HG03342 (cell line): ENCODE results near the gene ITPK1.
"Not testable (repeated sequence)": the region's sequence is repeated elsewhere in the genome, so short reads cannot be mapped to it uniquely, and the experiment has no call there.

ENCODE experiments used
- ATAC-seq: cut with Tn5 transposase; IDR thresholded peaks from one replicate; pipeline ENCODE4 v1.9.1; 2021; ENCODE audit warnings: mild to moderate bottlenecking, moderate library complexity; ENCODE audit not compliant: unreplicated experiment

The ITPK1 gene

DNA sequence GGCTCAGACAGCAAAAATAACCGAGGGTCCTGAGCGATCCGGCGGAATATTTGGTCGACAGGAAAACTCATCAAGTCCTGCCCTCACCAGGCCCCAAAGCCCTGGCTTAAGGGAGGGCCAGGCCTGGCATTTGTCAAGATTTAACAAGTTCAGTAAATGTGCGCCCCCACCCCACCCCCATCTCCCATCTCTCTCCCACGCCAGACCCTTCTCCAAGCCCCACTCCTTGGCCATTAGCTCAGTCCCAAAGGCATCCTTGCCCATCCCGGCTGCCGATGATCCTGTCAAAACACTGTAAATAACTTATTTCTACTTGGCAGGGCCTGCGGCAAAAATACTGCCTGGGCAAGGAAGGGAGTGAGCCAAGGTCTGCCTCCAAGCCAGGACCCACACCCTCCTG lies 52.8 kb downstream of the ITPK1 start:
- ATAC-seq = no peak

DNA sequence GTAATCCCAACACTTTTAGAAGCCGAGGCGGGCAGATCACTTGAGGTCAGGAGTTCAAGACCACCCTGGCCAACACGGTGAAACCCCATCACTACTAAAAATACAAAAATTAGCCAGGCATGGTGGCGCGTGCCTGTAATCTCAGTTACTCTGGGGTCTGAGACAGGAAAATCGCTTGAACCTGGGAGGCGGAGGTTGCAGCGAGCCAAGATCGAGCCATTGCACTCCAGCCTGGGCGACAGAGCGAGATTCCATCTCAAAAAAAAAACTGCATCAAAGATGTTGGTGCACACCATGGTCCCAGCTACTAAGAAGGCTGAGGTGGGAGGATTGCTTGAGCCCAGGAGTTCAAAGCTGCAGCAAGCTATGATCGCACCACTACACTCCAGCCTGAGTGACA lies 53.7 kb downstream of the ITPK1 start:
- not testable (repeated sequence) for ATAC-seq

DNA sequence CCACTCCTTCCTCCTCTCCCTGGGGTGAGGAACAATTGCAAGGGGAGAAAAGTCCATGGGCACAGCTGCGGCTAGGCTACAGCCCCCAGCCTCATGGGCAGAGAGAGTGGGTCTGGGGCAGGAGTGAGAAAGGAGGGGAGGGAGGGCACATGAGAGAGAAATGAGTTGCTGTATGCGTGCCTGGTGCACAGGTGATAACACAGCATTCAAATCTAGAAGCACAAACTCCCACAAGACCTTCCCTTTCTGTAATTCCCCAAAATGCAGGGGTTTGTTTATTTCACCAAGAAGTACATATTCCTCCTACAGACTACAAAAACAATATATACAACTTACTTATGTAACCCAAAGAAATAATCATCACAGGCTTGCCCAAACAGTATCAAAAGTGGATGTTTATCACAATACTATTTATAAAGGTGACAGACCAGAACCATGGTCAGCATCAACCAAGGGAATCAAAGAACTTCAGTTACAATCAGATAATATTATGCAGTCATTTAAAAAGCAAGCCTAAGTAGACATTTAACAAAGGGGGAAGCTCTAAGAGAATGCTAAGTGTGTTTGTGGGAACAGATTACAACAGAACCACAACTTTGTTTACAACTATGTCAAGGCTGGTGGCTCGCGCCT lies 54.2 kb downstream of the ITPK1 start:
- no peak for ATAC-seq

DNA sequence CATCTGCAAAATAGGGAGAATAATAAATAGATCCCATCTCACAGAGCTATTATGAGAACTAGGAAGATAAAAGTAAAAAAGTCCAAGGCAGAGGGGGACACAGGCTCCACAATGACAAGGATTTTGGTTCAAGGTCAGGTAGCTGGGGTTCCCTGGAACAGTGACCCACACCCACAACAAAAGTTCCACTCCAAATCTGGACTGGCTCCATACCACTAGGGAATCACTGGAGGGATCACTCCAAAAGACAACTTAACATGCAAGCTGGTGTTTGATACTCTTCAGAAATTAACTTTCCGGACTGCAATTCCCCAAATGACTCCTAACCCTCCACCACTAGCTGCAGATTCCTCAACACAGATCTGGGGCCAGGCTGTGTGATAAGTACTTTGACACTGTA lies 54.9 kb downstream of the ITPK1 start:
- ATAC-seq = no peak

DNA sequence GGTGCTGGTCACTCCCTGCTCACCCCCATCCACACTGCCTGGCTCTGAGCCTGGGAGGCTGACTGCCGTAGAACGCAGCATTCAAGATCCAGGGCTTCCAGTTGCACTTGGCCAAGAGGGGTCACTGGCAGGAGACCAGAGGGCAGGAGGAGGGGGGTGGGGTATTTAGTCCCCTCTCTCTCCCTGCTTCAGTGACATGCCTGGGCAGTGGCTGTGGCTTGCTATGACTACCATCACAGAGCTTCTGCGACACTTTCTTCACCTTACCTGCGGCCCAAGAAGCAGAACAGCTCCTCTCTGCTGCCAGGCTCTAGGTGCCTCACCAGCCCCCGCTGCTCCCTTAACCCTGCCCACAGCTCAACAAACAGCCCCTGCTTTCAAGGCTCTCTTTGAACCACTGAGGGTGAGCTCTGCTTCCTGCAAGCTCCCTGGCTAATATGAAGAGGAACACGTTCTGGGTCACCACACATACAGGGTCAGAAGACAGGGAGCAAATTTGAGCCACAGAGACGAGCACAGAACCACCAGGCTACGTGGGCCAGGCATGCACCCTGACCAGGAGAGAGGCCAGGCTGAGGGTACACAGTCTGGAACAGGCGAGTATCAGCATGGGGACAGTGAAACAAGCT lies 55.7 kb downstream of the ITPK1 start:
- ATAC-seq = no peak

DNA sequence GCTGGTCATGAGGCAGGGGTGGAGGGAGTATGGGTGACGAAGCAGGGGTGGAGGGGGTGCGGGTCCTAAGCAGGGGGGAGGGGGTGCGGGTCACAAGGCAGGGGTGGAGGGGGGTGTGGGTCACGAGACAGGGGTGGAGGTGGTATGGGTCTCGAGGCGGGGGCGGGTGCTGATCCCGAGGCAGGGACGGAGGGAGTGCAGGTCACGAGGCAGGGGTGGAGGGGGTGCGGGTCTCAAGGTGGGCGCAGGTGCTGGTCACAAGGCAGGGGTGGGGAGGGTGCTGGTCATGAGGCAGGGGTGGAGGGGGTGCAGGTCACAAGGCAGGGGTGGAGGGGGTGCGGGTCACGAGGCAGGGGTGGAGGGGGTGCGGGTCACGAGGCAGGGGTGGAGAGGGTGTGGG lies 56.5 kb downstream of the ITPK1 start:
- ATAC-seq = no peak

DNA sequence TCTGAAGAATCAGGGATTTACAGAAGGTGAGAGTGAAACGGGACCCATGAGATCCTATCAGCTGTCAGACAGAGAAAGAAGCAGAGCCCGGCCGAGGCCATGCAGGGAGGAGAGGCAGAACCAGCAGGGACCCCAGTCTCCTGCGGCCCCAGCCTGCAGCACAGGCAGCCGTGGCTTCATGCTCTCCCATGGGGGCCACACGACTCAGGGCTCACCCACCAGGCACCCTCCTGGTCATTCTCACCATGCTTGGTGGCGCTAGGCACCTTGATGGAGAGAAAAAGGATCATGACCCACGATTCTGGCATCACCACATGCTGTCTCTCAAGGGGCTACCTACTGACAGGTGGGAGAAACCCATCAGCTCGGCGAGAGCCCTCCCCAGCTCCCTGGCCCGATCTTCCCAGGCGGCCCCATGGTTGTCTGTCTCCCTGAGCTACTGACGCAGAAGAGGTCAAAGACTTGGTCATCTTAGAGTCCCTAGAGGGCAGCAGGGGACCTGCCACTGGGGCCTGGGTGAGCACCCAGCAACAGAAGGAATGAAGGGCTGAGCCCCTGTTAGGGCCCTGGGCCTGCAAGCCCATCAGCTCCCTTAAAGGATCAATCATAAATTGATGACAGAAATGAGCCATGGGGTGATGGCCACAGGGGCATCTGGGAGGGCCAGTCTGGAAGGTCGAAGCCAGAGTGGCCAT lies 58.0 kb downstream of the ITPK1 start:
- no peak for ATAC-seq

DNA sequence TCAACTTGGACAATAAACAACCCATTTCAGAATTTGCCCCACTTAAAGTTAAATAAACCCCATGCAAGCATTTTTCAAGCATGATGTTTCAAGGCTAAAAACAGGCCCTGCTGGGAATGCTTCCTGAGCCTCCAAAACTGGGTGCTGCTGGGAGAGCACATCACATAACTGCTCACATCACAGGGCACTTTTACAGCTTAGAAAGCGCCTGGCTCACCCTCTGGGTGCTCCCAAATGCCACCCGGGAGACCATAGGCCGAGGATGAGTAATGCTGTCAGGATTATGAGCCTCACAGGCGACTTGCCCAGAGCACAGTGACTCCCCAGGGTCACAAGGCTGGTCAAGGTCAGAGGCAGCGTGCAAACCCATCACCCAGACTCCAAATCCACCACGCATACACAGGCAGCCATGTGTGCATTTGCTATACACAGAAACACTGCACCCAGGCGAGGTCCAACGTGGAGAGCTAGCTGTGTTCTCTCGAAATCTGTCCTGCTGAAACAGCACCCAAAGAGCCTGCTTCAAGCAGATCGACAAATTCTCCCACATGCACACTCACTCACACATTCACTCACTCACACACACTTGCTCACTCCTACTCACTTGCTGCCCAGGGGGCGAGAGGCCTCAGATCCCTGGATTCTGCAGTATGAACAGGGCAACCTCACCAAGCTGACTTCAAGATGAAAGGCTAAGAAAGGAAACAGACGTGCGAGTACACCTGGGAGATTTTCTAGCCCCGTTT lies 58.7 kb downstream of the ITPK1 start:
- ATAC-seq = no peak

DNA sequence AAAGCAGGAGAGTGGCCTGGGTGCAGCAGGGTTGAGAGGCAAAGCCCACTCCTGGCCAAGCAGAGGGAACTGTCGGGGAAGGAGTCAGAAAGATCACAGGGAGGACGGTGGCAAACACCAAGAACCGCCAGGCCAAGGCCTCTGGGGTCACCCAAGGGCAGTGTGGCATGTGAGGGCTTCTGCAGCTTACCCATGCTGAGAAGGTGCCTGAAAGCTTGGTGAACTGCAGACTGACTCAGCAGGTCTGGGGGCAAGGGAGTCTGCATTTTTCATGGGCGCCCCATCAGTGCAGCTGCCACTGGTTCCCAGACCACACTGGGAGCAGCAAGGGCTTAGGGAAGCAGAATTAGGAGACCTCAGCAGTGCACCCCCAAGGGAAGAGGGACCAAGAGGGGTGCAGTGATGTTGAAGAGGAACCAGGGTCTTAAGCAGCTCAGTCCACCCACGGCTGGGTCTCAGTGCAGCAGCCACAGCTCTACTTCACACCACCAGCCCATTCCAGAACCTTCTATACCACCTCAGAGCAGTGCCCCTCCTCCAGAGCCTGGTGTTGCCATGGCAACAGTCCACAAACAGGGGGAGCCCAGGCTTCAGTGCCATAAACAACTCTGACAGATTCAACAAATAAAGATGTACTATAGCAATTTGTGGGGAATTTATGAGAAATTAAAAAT lies 59.4 kb downstream of the ITPK1 start:
- ATAC-seq = no peak

DNA sequence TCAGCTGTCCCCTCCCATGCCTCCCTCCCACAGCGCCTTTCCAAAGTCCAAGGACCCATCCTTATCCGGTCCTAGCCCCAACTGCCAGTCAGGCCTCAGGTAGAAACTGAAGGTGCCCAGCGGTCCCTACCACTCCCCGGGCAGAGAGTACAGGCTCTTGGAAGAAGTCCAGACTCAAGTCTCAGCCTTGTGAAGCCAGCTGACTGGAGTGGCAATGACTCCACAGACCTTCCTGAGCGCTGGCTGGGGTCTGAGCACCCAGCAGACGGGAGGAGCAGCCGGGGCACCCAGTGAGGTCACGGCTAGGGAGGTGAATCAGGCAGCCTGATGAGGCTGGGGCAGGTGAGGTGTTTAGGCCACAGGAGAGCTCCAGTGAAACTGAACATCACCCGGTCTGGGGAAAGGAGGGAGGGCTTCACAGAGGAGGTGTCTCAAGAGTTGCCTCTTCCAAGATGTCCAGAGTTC lies 60.0 kb downstream of the ITPK1 start:
- no peak for ATAC-seq

DNA sequence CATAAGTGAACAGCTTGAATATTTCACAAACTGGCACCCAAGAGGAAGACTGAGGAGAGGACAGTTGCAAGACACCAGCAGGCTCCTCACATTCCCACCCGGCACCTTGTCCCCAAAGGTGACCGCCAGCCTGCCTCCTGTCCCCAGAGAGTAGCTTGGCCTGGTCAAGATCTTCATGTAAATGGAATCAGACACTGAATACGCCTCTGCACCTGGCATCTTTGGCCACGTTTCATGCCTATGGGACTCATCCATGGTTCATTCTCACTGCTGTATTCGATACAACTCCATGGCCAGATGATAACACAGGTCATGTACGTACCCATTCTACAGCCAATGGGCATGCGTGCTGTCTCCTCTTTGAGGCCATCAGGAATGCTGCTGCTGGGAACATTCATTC lies 60.8 kb downstream of the ITPK1 start:
- no peak for ATAC-seq

DNA sequence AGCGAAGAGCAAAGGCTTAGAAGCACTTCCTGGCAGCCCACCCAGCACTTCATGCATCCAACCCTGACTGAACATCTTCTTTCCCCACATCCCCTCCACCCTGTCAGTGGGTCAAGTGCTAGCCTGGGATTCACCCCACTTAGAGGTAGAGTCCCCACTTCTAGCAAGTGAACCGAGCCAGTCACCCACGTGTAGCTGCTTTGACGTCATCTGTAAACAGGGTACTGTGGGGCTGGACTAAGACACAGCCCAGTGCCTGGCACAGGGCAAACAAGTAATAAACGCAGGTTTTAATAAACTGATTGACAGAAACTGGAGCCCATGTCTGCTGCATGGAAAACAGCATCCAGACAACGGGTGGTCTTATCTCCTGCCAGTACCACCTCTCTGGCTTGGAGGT lies 61.7 kb downstream of the ITPK1 start:
- ATAC-seq = no peak

DNA sequence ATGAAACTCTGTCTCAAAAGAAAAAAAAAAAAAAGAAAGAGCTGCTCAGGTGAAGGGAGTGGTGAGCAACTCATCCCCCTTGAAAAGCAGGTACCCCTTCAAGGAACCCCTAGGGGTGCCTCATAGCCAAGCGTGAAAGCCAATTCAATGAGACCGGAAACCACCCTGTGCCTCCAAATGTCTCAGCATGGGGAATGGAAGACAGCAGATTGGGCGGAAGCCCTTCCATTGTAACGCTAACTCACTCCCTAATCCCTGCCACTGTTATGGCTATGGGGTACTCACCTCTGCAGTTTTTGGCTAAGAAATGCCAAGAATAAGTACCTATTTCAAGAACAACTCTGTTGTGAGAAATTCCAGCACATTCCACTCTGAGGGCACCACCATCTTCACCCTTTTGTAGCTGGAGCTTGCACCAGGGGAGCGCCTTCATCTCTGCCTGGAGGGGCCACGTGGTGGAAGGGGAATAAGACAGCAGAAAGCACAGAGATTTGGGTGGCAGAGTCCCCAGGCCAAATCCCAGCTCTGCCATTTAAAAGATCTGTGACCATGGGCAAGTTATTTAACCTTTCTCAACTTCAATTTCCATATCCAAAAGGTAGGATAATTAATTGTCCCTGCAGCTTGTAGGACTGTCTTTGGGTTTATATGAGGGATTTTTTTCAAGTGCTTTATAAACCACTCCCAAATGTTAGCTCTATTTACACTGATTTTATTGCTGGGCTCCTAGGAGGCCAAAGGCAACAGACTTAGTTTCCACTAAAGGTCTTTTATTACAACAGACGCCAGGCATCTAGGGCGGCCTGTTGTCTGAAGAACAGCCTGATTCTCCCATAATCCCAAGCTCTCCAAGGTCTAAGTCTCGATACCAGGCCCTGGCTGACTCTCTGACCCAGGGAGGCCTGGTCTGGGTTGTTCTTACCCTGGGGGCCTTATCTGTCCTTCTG lies 63.9 kb downstream of the ITPK1 start:
- ATAC-seq = no peak

DNA sequence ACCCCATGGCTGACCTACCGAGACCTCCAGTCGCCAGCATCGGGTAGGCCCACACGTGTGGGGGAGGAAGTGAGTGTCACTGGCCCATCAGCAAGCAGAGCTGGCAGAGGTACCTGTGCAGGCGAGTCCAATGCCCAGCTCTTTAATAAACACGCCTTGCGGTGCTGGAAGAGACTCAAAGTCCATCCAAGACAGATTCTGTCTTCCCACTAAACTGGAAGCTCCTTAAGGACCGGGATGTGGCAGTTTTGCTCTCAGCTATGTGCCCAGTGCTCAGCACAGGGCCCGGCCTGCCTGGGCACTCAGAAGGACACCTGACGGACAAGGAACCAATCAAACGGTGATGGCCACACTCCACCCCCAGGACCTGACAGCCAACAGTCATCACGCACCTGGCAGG lies 65.0 kb downstream of the ITPK1 start:
- no peak for ATAC-seq

DNA sequence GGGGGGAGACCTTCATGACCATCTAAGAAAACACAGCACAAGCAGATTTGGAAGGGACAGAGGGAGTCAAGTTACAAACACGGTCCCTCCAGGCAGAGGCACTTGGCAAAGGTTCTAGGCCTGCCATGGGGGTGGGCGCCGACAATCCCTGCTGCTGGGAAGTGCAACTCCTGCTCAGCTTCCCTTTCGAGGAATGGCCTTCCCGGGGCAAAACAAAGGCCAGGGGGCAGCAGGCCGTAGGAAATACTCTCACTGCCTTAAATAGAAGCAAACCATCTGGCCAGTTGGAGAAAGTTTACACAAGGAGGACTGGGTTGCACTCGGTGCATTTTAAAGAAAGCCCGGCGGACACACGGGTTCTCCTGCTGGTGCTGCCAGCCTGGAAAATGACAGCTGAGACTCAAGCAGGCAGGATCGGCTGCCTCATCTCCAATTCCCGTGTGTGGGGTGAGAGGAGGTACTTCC lies 65.8 kb downstream of the ITPK1 start:
- ATAC-seq = no peak

DNA sequence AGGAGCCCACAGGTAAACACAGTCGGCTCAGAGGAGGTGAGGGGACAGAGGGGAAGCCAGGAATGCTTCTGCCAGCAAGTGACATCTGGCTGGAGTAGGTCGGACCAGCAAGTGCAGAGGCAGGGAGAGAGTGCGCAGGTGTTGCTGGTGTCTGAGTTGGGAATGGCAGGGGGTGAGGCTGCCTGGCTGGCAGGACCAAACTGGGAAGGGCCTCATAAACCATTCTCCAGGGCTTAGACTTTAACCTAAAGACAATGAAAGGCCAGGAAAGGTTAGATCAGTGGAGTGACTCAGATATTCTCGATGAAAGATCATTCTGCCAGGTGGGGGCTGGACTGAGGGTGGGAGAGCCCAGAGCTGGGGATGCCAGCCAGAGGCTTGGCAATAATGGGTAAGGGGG lies 66.4 kb downstream of the ITPK1 start:
- ATAC-seq = no peak

DNA sequence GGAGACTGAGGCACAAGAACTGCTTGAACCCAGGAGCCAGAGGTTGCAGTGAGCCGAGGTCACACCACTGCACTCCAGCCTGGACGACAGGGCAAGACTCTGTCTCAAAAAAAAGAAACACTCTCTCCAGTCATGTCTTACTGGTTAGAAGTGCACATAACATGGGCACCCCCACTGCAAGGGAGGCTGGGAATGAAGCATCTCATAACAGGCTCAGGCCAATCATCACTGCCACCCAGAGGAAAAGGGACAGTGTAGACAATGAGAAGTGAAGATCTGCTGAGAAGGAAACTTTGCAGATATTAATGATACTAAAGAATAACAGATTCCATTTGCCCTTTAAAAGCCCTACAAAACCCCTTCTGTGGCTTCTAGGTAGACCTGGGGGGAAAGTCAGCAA lies 66.9 kb downstream of the ITPK1 start:
- ATAC-seq = no peak

DNA sequence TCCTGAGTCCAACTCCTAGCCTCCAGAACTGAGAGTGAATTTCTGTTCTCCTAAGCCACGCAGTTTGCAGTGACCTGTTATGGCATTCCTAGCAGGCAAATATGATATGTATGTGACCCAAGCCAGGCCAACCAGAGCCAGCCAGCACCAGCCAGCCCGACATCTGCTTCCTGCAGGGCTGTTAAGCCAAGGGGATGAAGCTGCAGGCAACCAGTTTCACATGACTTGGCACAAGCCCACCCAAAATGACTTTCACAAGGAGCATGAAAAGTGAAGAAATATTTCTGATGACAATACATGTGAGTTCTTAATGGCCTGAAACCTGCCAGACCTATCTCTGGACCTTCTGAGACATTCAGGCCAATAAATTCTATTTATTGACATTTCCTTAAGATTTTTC lies 68.1 kb downstream of the ITPK1 start:
- no peak for ATAC-seq

DNA sequence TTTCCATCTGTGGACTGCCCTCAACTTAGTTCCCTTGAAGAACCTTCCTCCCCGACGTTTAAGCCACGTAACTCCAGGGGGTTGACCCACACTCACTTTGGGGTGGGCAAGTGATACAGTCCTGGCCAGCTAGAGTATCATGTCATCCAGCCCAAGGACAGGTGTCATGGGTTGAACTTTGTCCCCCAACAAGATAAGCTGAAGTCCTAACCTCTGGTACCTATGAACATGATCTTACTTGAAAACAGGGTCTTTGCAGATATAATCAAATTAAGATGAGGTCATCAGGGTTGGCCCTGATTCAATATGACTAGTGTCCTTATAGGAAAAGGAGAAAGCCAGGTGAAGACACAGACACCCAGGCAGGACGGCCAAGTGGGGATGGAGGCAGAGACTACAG lies 68.6 kb downstream of the ITPK1 start:
- ATAC-seq = no peak

DNA sequence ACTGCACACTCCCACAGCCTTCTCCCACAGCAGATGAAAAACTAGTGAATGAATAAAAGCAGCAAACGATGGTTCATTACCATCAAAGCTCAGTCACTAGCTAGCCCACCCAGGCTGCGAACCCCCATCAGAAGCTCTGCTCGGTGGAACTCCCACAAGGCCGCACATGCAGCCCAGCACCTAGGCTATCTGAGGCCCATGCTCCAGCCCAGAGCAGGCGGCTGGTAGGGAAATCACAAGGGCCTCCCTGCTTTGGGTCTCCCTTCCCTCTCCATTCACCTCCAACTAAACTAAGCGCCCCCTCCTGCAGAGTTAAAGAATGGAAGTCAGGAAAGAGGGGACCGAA lies 69.0 kb downstream of the ITPK1 start:
- no peak for ATAC-seq
